Kidney (tissue), 14 donors: ENCODE data around the gene SLC22A23. TPM values are rescaled to one million over a fixed set of nuclear protein-coding genes. Genes with fewer than 3 reads are reported as not detected.
A peak's percentile ranks its signal among the peaks of the same experiment; 100 is the strongest.
"Not testable (repeated sequence)": the region's sequence is repeated elsewhere in the genome, so short reads cannot be mapped to it uniquely, and the experiment has no call there.

Experiments used
- DNase-seq, 5 donors: peaks; one replicate each; pipeline ENCODE4 v3.0.0-alpha.2; 2013 to 2020
- FAIRE-seq: peaks from 2 replicates; lab custom pipeline; 2012; peaks lifted over from hg19 to GRCh38; lab: Jason Lieb, UNC
- H3K27ac ChIP-seq, 2 donors: one replicate each; pipeline ENCODE4 v1.7.0; 2013; ENCODE audit warnings: low read depth in 2 of 2, low read length in 2 of 2, inconsistent platforms in 1 of 2
- H3K27me3 ChIP-seq: one replicate; pipeline ENCODE4 v1.7.1; 2013; ENCODE audit warnings: low read length, inconsistent platforms; ENCODE audit not compliant: control insufficient read depth, insufficient read depth
- H3K36me3 ChIP-seq, 3 donors: one replicate each; pipeline versions ENCODE4 v1.7.0 to v1.7.1; 2013; ENCODE audit warnings: low read length in 3 of 3, control low read depth in 1 of 3, inconsistent platforms in 1 of 3; ENCODE audit not compliant: insufficient read depth in 3 of 3, control insufficient read depth in 2 of 3
- H3K4me1 ChIP-seq, 3 donors: one replicate each; pipeline versions ENCODE4 v1.7.0 to v1.7.1; 2013; ENCODE audit warnings: low read length in 3 of 3, inconsistent platforms in 1 of 3, low read depth in 1 of 3; ENCODE audit not compliant: control insufficient read depth in 2 of 3, insufficient read depth in 2 of 3
- H3K4me3 ChIP-seq, 3 donors: one replicate each; pipeline versions ENCODE4 v1.7.0 to v1.8.1; 2013; ENCODE audit warnings: low read length in 3 of 3, control low read depth in 1 of 3, inconsistent platforms in 1 of 3
- H3K9ac ChIP-seq, 3 donors: one replicate each; pipeline versions ENCODE4 v1.7.0 to v1.7.1; 2013; ENCODE audit warnings: low read length in 3 of 3, control low read depth in 1 of 3, inconsistent platforms in 1 of 3
- H3K9me3 ChIP-seq, 3 donors: one replicate each; pipeline versions ENCODE4 v1.7.0 to v1.7.1; 2013; ENCODE audit warnings: low read length in 3 of 3, control low read depth in 1 of 3, inconsistent platforms in 1 of 3; ENCODE audit not compliant: control insufficient read depth in 2 of 3, insufficient read depth in 1 of 3
- intact Hi-C: fragments of 100-400 bp; cut with DNase I; formaldehyde crosslinking; loops from one replicate; pipeline ENCODE4 v1.11.1; 2022
- polyA plus RNA-seq: library from polyadenylated mRNA; stranded (reverse); fragments of 350-450 nt; fragmentation: Illumina TruSeq; extraction: RNeasy Lipid Tissue Mini Kit (QIAGEN cat#74804); gene quantifications from one replicate; pipeline ENCODE4 v1.2.3, GENCODE V29; 2014; ENCODE audit warnings: low read depth, low replicate concordance; ENCODE audit not compliant: insufficient read depth
- total RNA-seq: library from RNA; stranded (reverse); fragmentation: NEBNext Ultra II Directional; extraction: Animal tissue kit (Norgen Biotek cat#: 25700); gene quantifications from one replicate; pipeline ENCODE4 v1.2.1, GENCODE V29; 2021
- TF ChIP-seq, protein P1 (sequence below): IDR thresholded peaks from 3 replicates; pipeline ENCODE4 v1.5.1; 2012; ENCODE audit warnings: mild to moderate bottlenecking, moderate library complexity, borderline replicate concordance; ENCODE audit not compliant: insufficient read depth; ENCODE audit errors: extremely low read depth
- donor health status: control.
- donor health status: control.
- donor health status: control.
- donor health status: control.
- donor health status: control.
- donor health status: DM: yes; HTN: yes; CAD: no.
- donor health status: Normal renal cell carcinoma (clear cell type).

Gene SLC22A23
- total and polyA plus RNA-seq, 2 donors from 2014 or later = 5.3 to 5.7 TPM

DNA sequence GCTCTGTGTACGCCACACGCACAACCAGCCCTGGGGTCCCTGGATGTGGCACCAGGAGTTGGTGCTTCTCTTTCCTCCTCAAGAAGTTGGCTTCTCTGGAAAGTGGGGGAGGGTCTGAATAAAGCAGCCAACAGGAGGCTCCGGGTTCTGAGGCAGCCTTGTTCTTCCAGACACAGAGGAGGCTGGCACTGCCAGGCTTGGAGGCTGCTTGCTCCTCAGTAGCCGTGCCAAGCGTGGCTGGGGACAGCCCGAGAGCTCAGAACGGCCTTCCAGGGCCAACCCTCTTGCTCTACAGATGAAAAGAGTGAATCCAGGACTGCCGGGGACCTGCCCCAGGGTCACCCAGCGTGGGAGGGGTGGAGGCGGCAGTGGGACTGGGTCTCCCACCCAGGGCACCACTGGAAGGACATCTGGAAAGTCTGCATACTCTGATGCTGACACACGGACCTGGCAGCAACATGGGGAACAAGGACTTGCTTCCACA, 70.4 kb downstream of the SLC22A23 start:
- no peak overlapping the region for H3K9ac ChIP-seq
- H3K27ac ChIP-seq = no peak overlapping the region
- intact Hi-C loops = no loop called here
- no peak overlapping the region for H3K4me3 ChIP-seq
- no peak for DNase-seq
- peaks cover 0 to 15% (median 6%) of the 10 kb centered on the region in 3 donors for H3K4me1 ChIP-seq
- FAIRE-seq = no peak
- peaks cover 0 to 2% (median 0%) of the 10 kb centered on the region in 3 donors for H3K36me3 ChIP-seq
- H3K9me3 ChIP-seq = no peaks in the 10 kb centered on the region
- TF ChIP-seq, protein P1, sequence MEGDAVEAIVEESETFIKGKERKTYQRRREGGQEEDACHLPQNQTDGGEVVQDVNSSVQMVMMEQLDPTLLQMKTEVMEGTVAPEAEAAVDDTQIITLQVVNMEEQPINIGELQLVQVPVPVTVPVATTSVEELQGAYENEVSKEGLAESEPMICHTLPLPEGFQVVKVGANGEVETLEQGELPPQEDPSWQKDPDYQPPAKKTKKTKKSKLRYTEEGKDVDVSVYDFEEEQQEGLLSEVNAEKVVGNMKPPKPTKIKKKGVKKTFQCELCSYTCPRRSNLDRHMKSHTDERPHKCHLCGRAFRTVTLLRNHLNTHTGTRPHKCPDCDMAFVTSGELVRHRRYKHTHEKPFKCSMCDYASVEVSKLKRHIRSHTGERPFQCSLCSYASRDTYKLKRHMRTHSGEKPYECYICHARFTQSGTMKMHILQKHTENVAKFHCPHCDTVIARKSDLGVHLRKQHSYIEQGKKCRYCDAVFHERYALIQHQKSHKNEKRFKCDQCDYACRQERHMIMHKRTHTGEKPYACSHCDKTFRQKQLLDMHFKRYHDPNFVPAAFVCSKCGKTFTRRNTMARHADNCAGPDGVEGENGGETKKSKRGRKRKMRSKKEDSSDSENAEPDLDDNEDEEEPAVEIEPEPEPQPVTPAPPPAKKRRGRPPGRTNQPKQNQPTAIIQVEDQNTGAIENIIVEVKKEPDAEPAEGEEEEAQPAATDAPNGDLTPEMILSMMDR = no peak
- H3K27me3 ChIP-seq = no peaks in the 10 kb centered on the region

- FAIRE-seq = no peak
- no peak overlapping the region for H3K9ac ChIP-seq
Observed at GRCh38 chr6:3385660-3386151, 71.1 kb downstream of the SLC22A23 start.

DNA sequence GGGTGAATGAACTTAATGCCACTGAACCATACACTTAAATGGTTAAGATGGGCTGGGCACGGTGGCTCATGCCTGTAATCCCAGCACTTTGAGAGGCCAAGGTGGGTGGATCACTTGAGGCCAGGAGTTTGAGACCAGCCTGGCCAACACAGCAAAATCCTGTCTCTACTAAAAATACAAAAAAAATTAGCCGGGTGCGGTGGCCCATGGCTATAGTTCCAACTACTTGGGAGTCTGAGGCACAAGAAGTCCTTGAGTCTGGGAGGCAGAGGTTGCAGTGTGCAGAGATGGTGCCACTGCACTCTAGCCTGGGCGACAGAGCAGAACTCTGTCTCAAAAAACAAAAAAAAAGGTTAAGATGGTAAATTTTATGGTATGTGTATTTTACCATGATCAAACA, 71.7 kb downstream of the SLC22A23 start:
- H3K27ac ChIP-seq, DNase-seq, H3K9ac ChIP-seq, FAIRE-seq, intact Hi-C loops, H3K9me3 ChIP-seq, H3K36me3 ChIP-seq, H3K27me3 ChIP-seq, H3K4me3 ChIP-seq: not testable (repeated sequence)
- H3K4me1 ChIP-seq = peaks cover 0 to 23% (median 6%) of the 10 kb centered on the region in 3 donors

More at GRCh38 chr6:3385660-3386151, 71.1 kb downstream of the SLC22A23 start:
- peak overlapping the region in 1 of 2 donors; percentile 42 for H3K27ac ChIP-seq
- TF ChIP-seq, protein P1 = no peak
- peaks cover 0 to 22% (median 6%) of the 10 kb centered on the region in 3 donors for H3K4me1 ChIP-seq
- no peaks in the 10 kb centered on the region for H3K9me3 ChIP-seq
- H3K4me3 ChIP-seq = no peak overlapping the region
- H3K27me3 ChIP-seq = no peaks in the 10 kb centered on the region
- intact Hi-C loops = no loop called here
- H3K36me3 ChIP-seq = peaks cover 0 to 2% (median 0%) of the 10 kb centered on the region in 3 donors
- DNase-seq = peak in 1 of 5 donors; percentile 21

GRCh38 chr6:3384241-3385143, 72.4 kb downstream of the SLC22A23 start:
- FAIRE-seq = no peak
- intact Hi-C loops = no loop called here

More at GRCh38 chr6:3384241-3385143, 72.4 kb downstream of the SLC22A23 start:
- no peak overlapping the region for H3K27ac ChIP-seq
- no peak for DNase-seq
- H3K9me3 ChIP-seq = no peaks in the 10 kb centered on the region
- TF ChIP-seq, protein P1 = no peak
- H3K9ac ChIP-seq = peak overlapping the region in 1 of 3 donors; percentile 13
- H3K4me3 ChIP-seq = no peak overlapping the region
- H3K27me3 ChIP-seq = no peaks in the 10 kb centered on the region
- peaks cover 0 to 2% (median 0%) of the 10 kb centered on the region in 3 donors for H3K36me3 ChIP-seq
- peaks cover 0 to 23% (median 6%) of the 10 kb centered on the region in 3 donors for H3K4me1 ChIP-seq
